ENCODE data around the gene TAS2R38.

DNA sequence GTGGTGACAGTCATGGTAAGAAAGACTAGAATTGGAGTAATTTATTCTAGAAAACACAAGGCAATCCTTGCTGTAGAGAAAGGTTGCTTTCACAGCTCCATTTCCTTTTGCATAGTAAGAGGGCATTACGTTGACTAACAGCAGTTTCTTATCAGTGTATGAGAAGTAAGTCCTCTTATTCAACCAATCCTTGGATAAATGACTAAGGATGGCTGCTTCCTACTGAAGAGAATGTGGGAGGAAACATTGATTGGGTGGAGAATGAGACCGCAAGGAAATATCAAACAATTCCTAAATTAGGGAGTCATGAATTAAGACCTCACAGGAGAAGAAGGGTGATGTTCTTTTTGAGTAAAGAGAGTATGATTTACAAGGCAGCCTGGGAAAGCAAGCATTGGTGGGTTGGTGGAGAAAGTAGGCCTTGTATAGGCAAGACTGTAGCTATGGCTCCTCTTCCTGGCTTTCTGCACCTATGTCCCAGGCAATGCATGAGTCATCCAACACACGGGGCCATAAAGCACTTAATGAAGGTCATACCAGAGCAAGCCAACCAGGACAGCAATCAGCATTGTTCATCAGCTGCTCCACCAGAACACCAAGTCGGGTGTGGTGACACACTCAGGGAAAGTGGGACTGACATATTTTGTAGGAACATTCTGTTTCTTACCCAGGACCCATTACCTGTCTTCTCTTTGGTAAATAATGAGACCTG, 27.7 kb upstream of the TAS2R38 start:
- TF ChIP-seq EP300 (IDR thresholded peaks at IDR 0.05; ENCODE audit: borderline replicate concordance) (no peak), TCF12 (IDR thresholded peaks at IDR 0.05; ENCODE audit: low read depth) (no peak), TAF1 (IDR thresholded peaks at IDR 0.05; ENCODE audit: low read depth) (no peak), CEBPB (IDR thresholded peaks at IDR 0.05) (no peak), NFIC (IDR thresholded peaks at IDR 0.05) (no peak), YY1 (IDR thresholded peaks at IDR 0.05; ENCODE audit: low read depth) (no peak), CREB1 (IDR thresholded peaks at IDR 0.05; ENCODE audit: low read depth) (no peak), FOXM1 (IDR thresholded peaks at IDR 0.05; ENCODE audit: borderline replicate concordance, low read depth) (no peak), RAD21 (IDR thresholded peaks at IDR 0.05; ENCODE audit: low read depth) (no peak), ZBTB7A (IDR thresholded peaks at IDR 0.05; ENCODE audit: low read depth) (no peak), EGR1 (IDR thresholded peaks at IDR 0.05) (no peak)
- TF ChIP-seq, protein P1, sequence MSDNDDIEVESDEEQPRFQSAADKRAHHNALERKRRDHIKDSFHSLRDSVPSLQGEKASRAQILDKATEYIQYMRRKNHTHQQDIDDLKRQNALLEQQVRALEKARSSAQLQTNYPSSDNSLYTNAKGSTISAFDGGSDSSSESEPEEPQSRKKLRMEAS (IDR thresholded peaks at IDR 0.05) = no peak
- TF ChIP-seq, protein P2, sequence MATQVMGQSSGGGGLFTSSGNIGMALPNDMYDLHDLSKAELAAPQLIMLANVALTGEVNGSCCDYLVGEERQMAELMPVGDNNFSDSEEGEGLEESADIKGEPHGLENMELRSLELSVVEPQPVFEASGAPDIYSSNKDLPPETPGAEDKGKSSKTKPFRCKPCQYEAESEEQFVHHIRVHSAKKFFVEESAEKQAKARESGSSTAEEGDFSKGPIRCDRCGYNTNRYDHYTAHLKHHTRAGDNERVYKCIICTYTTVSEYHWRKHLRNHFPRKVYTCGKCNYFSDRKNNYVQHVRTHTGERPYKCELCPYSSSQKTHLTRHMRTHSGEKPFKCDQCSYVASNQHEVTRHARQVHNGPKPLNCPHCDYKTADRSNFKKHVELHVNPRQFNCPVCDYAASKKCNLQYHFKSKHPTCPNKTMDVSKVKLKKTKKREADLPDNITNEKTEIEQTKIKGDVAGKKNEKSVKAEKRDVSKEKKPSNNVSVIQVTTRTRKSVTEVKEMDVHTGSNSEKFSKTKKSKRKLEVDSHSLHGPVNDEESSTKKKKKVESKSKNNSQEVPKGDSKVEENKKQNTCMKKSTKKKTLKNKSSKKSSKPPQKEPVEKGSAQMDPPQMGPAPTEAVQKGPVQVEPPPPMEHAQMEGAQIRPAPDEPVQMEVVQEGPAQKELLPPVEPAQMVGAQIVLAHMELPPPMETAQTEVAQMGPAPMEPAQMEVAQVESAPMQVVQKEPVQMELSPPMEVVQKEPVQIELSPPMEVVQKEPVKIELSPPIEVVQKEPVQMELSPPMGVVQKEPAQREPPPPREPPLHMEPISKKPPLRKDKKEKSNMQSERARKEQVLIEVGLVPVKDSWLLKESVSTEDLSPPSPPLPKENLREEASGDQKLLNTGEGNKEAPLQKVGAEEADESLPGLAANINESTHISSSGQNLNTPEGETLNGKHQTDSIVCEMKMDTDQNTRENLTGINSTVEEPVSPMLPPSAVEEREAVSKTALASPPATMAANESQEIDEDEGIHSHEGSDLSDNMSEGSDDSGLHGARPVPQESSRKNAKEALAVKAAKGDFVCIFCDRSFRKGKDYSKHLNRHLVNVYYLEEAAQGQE (IDR thresholded peaks at IDR 0.05; ENCODE audit: low read depth) = no peak

Measured in Ishikawa (cell line).